Measurements from ENCODE around the gene MOB3C. TPM values are rescaled to one million over a fixed set of nuclear protein-coding genes. Genes with fewer than 3 reads are reported as not detected.
"Not testable (repeated sequence)": the region's sequence is repeated elsewhere in the genome, so short reads cannot be mapped to it uniquely, and the experiment has no call there.

MOB3C gene
- 10 to 100 TPM; 12.1 to 25.8 (median 25.2) TPM for total RNA-seq
- 10 to 100 TPM in 1 of 2 donors, 1 to 10 TPM in 1; 9.3 to 21.7 TPM for polyA plus RNA-seq
- total RNA-seq: 38.6 reads per million, percentile 65 among the genes with 10 or more reads in this experiment

- intact Hi-C loops (cut with micrococcal nuclease): loop anchor here (1.0 to 10.0 kb wide), 7 partner anchors 12 to 698 kb away; partner anchors contain the start of genes ATPAF1 (in 2 of the 2), EFCAB14 (in 2 of the 2), MKNK1 (in 2 of the 2) and STIL (in 1 of the 2)
- peaks cover 0 to 3% (median 0%) of the 10 kb centered on the region in 11 donors for H3K9me3 Mint-ChIP-seq
- H3K27me3 Mint-ChIP-seq: no peaks in the 10 kb centered on the region
- Histone ChIP-seq H3K36me3 (ENCODE audit: control insufficient read depth in 2 of 3, insufficient read depth in 3 of 3, low read length in 3 of 3) (peaks cover 0 to 18% (median 0%) of the 10 kb centered on the region in 3 experiments), H3K27me3 (ENCODE audit: control insufficient read depth in 2 of 2, insufficient read depth in 2 of 2, low read length in 2 of 2) (no peaks in the 10 kb centered on the region), H3K9me3 (ENCODE audit: control insufficient read depth in 2 of 3, low read length in 3 of 3) (no peaks in the 10 kb centered on the region), H3K27ac (ENCODE audit: low read depth, low read length) (peak within 1 kb of the TSS; percentile 94), H3K4me1 (ENCODE audit: control insufficient read depth in 2 of 2, insufficient read depth in 2 of 2, low read length in 2 of 2) (peaks cover 31 to 34% of the 10 kb centered on the region in 2 donors), H3K4me3 (ENCODE audit: low read length) (peak within 1 kb of the TSS; percentile 74)
- DNase-seq (peak; percentile 41 to 79 (median 62)), ATAC-seq (peak; percentile 83)
- ChIA-PET CTCF (interaction anchor here (1.0 to 1.4 kb wide), 3 partner anchors 10 to 16 kb away, joined by 3 to 4 read pairs (median 4); partner anchors contain the start of gene MKNK1), POLR2A (interaction anchor here (0.5 to 6.1 kb wide), 10 partner anchors 10 to 835 kb away, joined by 3 to 110 read pairs (median 4); partner anchors contain the start of genes ATPAF1, EFCAB14, LRRC41 and MKNK1)
- H3K4me3 Mint-ChIP-seq: peak within 1 kb of the TSS; percentile 90 to 96 (median 93)
- peaks cover 0 to 5% (median 0%) of the 10 kb centered on the region in 5 donors for H3K36me3 Mint-ChIP-seq
- peak within 1 kb of the TSS; percentile 88 to 96 (median 93) for H3K27ac Mint-ChIP-seq
- peaks cover 14 to 68% (median 51%) of the 10 kb centered on the region in 7 donors for H3K4me1 Mint-ChIP-seq
These were observed at the start of gene MOB3C for GRCh38 chr1:46616277-46617107. MOB3C (minus strand) TSS chr1:46616811; CDS start chr1:46613321, 3,490 bp downstream.

- Mint-ChIP-seq H3K27me3 (no peaks in the 10 kb centered on the region), H3K9me3 (no peaks in the 10 kb centered on the region), H3K4me1 (peaks cover 16 to 30% (median 23%) of the 10 kb centered on the region in 7 donors), H3K4me3 (peak overlapping the region in 6 of 10 donors; percentile 14 to 89 (median 86)), H3K27ac (peak overlapping the region in 1 of 9 donors; percentile 72), H3K36me3 (peaks cover 6 to 20% (median 16%) of the 10 kb centered on the region in 5 donors)
- ATAC-seq (no peak), DNase-seq (no peak)
- peaks cover 4 to 19% (median 9%) of the 10 kb centered on the region in 3 experiments for H3K36me3 ChIP-seq (ENCODE audit: control insufficient read depth in 2 of 3, insufficient read depth in 3 of 3, low read length in 3 of 3)
- POLR2A ChIA-PET: interaction anchor here (0.9 kb wide), 1 partner anchor 49 kb away, joined by 3 read pairs; the partner anchor contains the start of gene MOB3C
- H3K9me3 ChIP-seq (ENCODE audit: control insufficient read depth in 2 of 3, low read length in 3 of 3): no peaks in the 10 kb centered on the region
- H3K4me1 ChIP-seq (ENCODE audit: control insufficient read depth in 2 of 2, insufficient read depth in 2 of 2, low read length in 2 of 2): peaks cover 12 to 21% of the 10 kb centered on the region in 2 donors
- no peak overlapping the region for H3K27ac ChIP-seq (ENCODE audit: low read depth, low read length)
- CTCF ChIA-PET: no interaction called here
- intact Hi-C loops (cut with micrococcal nuclease): loop anchor here in 1 of 2 donors (5.0 kb wide), 2 partner anchors 49 to 134 kb away; partner anchors contain the start of gene MOB3C
- H3K4me3 ChIP-seq (ENCODE audit: low read length): no peak overlapping the region
- H3K27me3 ChIP-seq (ENCODE audit: control insufficient read depth in 2 of 2, insufficient read depth in 2 of 2, low read length in 2 of 2): no peaks in the 10 kb centered on the region
These were observed 49.4 kb upstream of the MOB3C start for GRCh38 chr1:46665983-46666382.

GRCh38 chr1:46662919-46663318 is 46.3 kb upstream of the MOB3C start:
- ATAC-seq; H3K27ac ChIP-seq (ENCODE audit: low read depth, low read length); H3K27ac Mint-ChIP-seq; CTCF ChIA-PET; H3K27me3 ChIP-seq (ENCODE audit: control insufficient read depth in 2 of 2, insufficient read depth in 2 of 2, low read length in 2 of 2); POLR2A ChIA-PET; intact Hi-C loops (cut with micrococcal nuclease); H3K27me3 Mint-ChIP-seq; H3K9me3 Mint-ChIP-seq; DNase-seq; H3K4me3 Mint-ChIP-seq; H3K4me3 ChIP-seq (ENCODE audit: low read length); H3K9me3 ChIP-seq (ENCODE audit: control insufficient read depth in 2 of 3, low read length in 3 of 3): not testable (repeated sequence)
- Histone ChIP-seq H3K36me3 (ENCODE audit: control insufficient read depth in 2 of 3, insufficient read depth in 3 of 3, low read length in 3 of 3) (peaks cover 4 to 30% (median 10%) of the 10 kb centered on the region in 3 experiments), H3K4me1 (ENCODE audit: control insufficient read depth in 2 of 2, insufficient read depth in 2 of 2, low read length in 2 of 2) (peaks cover 12 to 21% of the 10 kb centered on the region in 2 donors)
- H3K4me1 Mint-ChIP-seq: peaks cover 16 to 35% (median 27%) of the 10 kb centered on the region in 7 donors
- H3K36me3 Mint-ChIP-seq: peaks cover 6 to 24% (median 19%) of the 10 kb centered on the region in 5 donors

GRCh38 chr1:46660116-46660515 is 43.5 kb upstream of the MOB3C start:
- DNase-seq; H3K9me3 Mint-ChIP-seq; H3K4me3 Mint-ChIP-seq; H3K9me3 ChIP-seq (ENCODE audit: control insufficient read depth in 2 of 3, low read length in 3 of 3); H3K27me3 ChIP-seq (ENCODE audit: control insufficient read depth in 2 of 2, insufficient read depth in 2 of 2, low read length in 2 of 2); intact Hi-C loops (cut with micrococcal nuclease); ATAC-seq; H3K27ac ChIP-seq (ENCODE audit: low read depth, low read length); H3K4me3 ChIP-seq (ENCODE audit: low read length); H3K27me3 Mint-ChIP-seq; CTCF ChIA-PET; H3K4me1 ChIP-seq (ENCODE audit: control insufficient read depth in 2 of 2, insufficient read depth in 2 of 2, low read length in 2 of 2): not testable (repeated sequence)
- H3K36me3 Mint-ChIP-seq: peaks cover 12 to 48% (median 40%) of the 10 kb centered on the region in 5 donors
- peaks cover 8 to 56% (median 15%) of the 10 kb centered on the region in 3 experiments for H3K36me3 ChIP-seq (ENCODE audit: control insufficient read depth in 2 of 3, insufficient read depth in 3 of 3, low read length in 3 of 3)
- H3K27ac Mint-ChIP-seq: peak overlapping the region in 1 of 9 donors; percentile 56
- POLR2A ChIA-PET: interaction anchor here (1.5 kb wide), 1 partner anchor 56 kb away, joined by 3 read pairs; the partner anchor contains the start of gene MKNK1
- H3K4me1 Mint-ChIP-seq: peaks cover 2 to 23% (median 10%) of the 10 kb centered on the region in 7 donors

GRCh38 chr1:46659307-46659870 is 42.8 kb upstream of the MOB3C start:
- ATAC-seq (no peak), DNase-seq (no peak)
- Mint-ChIP-seq H3K36me3 (peaks cover 11 to 47% (median 39%) of the 10 kb centered on the region in 5 donors), H3K27me3 (no peaks in the 10 kb centered on the region), H3K4me1 (peaks cover 0 to 18% (median 4%) of the 10 kb centered on the region in 7 donors), H3K27ac (no peak overlapping the region), H3K9me3 (peaks cover 0 to 5% (median 0%) of the 10 kb centered on the region in 11 donors), H3K4me3 (no peak overlapping the region)
- no peaks in the 10 kb centered on the region for H3K9me3 ChIP-seq (ENCODE audit: control insufficient read depth in 2 of 3, low read length in 3 of 3)
- H3K36me3 ChIP-seq (ENCODE audit: control insufficient read depth in 2 of 3, insufficient read depth in 3 of 3, low read length in 3 of 3): peaks cover 7 to 55% (median 9%) of the 10 kb centered on the region in 3 experiments
- intact Hi-C loops (cut with micrococcal nuclease): no loop called here
- H3K4me3 ChIP-seq (ENCODE audit: low read length): no peak overlapping the region
- CTCF ChIA-PET: no interaction called here
- H3K27ac ChIP-seq (ENCODE audit: low read depth, low read length): no peak overlapping the region
- H3K4me1 ChIP-seq (ENCODE audit: control insufficient read depth in 2 of 2, insufficient read depth in 2 of 2, low read length in 2 of 2): no peaks in the 10 kb centered on the region
- POLR2A ChIA-PET: interaction anchor here (1.5 kb wide), 1 partner anchor 55 kb away, joined by 3 read pairs; the partner anchor contains the start of gene MKNK1
- H3K27me3 ChIP-seq (ENCODE audit: control insufficient read depth in 2 of 2, insufficient read depth in 2 of 2, low read length in 2 of 2): no peaks in the 10 kb centered on the region

- peaks cover 11 to 54% (median 41%) of the 10 kb centered on the region in 5 donors for H3K36me3 Mint-ChIP-seq
- H3K9me3 Mint-ChIP-seq: peaks cover 0 to 5% (median 0%) of the 10 kb centered on the region in 11 donors
- H3K4me1 Mint-ChIP-seq: peaks cover 0 to 27% (median 4%) of the 10 kb centered on the region in 7 donors
- intact Hi-C loops (cut with micrococcal nuclease): no loop called here
- CTCF ChIA-PET: interaction anchor here (0.7 kb wide), 1 partner anchor 9 kb away, joined by 3 read pairs; no protein-coding TSS in a partner anchor
- H3K27ac Mint-ChIP-seq: no peak overlapping the region
- Histone ChIP-seq H3K9me3 (ENCODE audit: control insufficient read depth in 2 of 3, low read length in 3 of 3) (no peaks in the 10 kb centered on the region), H3K4me3 (ENCODE audit: low read length) (no peak overlapping the region), H3K4me1 (ENCODE audit: control insufficient read depth in 2 of 2, insufficient read depth in 2 of 2, low read length in 2 of 2) (no peaks in the 10 kb centered on the region), H3K27ac (ENCODE audit: low read depth, low read length) (no peak overlapping the region), H3K36me3 (ENCODE audit: control insufficient read depth in 2 of 3, insufficient read depth in 3 of 3, low read length in 3 of 3) (peaks cover 10 to 53% (median 12%) of the 10 kb centered on the region in 3 experiments), H3K27me3 (ENCODE audit: control insufficient read depth in 2 of 2, insufficient read depth in 2 of 2, low read length in 2 of 2) (no peaks in the 10 kb centered on the region)
- no peaks in the 10 kb centered on the region for H3K27me3 Mint-ChIP-seq
- no peak overlapping the region for H3K4me3 Mint-ChIP-seq
- DNase-seq (no peak), ATAC-seq (no peak)
- POLR2A ChIA-PET: no interaction called here
These were observed 41.2 kb upstream of the MOB3C start for GRCh38 chr1:46657775-46658174.

Measured in naive thymus-derived CD4-positive, alpha-beta T cell (primary cell).